ENCODE data around the gene GTF2A1L.

The GTF2A1L gene

GRCh38 chr2:48723129-48723528 lies 105.5 kb downstream of the GTF2A1L start:
- no peak for DNase-seq (ENCODE audit: low read depth, low spot score)

GRCh38 chr2:48724278-48724677 lies 106.6 kb downstream of the GTF2A1L start:
- no peak overlapping the region for H3K4me3 ChIP-seq (ENCODE audit: low read length)
- DNase-seq (ENCODE audit: low read depth, low spot score), result no peak

More at GRCh38 chr2:48723129-48723528, 105.5 kb downstream of the GTF2A1L start:
- H3K4me3 ChIP-seq (ENCODE audit: low read length), result no peak overlapping the region

GRCh38 chr2:48725696-48726494 lies 108.2 kb downstream of the GTF2A1L start:
- H3K4me3 ChIP-seq (ENCODE audit: low read length), result no peak overlapping the region
- DNase-seq (ENCODE audit: low read depth, low spot score), result no peak

GRCh38 chr2:48727560-48727959 lies 109.9 kb downstream of the GTF2A1L start:
- no peak overlapping the region for H3K4me3 ChIP-seq (ENCODE audit: low read length)
- no peak for DNase-seq (ENCODE audit: low read depth, low spot score)

DNA sequence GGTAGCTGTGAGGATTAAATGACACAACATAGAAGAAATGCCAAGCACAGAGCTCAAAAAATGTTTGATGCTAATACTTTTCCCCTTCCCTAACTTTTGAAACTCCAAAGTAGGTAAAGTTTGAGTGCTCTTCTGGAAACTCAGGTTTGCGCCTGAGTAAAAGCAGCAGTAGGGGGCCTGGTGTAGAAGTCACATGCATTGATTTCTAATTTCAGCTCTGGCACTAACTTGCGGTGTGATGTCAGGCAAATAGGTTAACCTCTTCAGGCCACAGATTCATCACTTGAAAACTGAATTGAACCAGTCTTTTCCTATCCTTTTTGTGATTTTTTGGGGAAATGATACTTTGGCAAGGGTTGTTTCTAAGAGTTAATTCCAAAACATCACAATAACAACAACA lies 110.6 kb downstream of the GTF2A1L start:
- no peak overlapping the region for H3K4me3 ChIP-seq (ENCODE audit: low read length)
- DNase-seq (ENCODE audit: low read depth, low spot score), result no peak

GRCh38 chr2:48728840-48729239 lies 111.2 kb downstream of the GTF2A1L start:
- no peak for DNase-seq (ENCODE audit: low read depth, low spot score)
- H3K4me3 ChIP-seq (ENCODE audit: low read length), result no peak overlapping the region
